ENCODE results near the gene KIAA1755. TPM values are rescaled to one million over a fixed set of nuclear protein-coding genes. Genes with fewer than 3 reads are reported as not detected.

The KIAA1755 gene
- total RNA-seq, 1 experiment from 2014 or later, result 0.17 TPM

- Mint-ChIP-seq H3K9me3 (peaks cover 5 to 6% of the 10 kb centered on the region in 2 experiments), H3K4me1 (peaks cover 4 to 10% of the 10 kb centered on the region in 2 experiments; a peak in 3 of 4 replicates), H3K4me3 (no peak overlapping the region), H3K36me3 (ENCODE audit: insufficient read depth in 1 of 3, low read depth in 3 of 3) (peaks cover 0 to 5% (median 4%) of the 10 kb centered on the region in 3 experiments; a peak in 1 of 7 replicates), H3K27ac (no peak overlapping the region; a peak in 1 of 7 replicates), H3K27me3 (ENCODE audit: low read depth) (peaks cover 11% of the 10 kb centered on the region)
- Histone ChIP-seq H2BK15ac (ENCODE audit: low read depth, low read length) (no peak overlapping the region), H3K18ac (ENCODE audit: insufficient read length, low read depth, low read length) (no peak overlapping the region), H3K4me1 (ENCODE audit: insufficient read depth, low read length) (no peaks in the 10 kb centered on the region), H3K14ac (ENCODE audit: insufficient read depth, low read length) (no peak overlapping the region), H2AK5ac (ENCODE audit: insufficient read length, low read length) (no peak overlapping the region), H3K56ac (ENCODE audit: insufficient read length, low read depth, low read length) (no peak overlapping the region), H3K9me3 (ENCODE audit: control insufficient read depth, low read depth, low read length) (no peaks in the 10 kb centered on the region), H4K8ac (replicated peaks; ENCODE audit: insufficient read length, low read depth, low read length) (no peak overlapping the region), H3K23me2 (ENCODE audit: insufficient read length, low read depth, low read length, poor library complexity, severe bottlenecking) (no peaks in the 10 kb centered on the region), H3K27ac (ENCODE audit: insufficient read length, low read depth, low read length) (no peak overlapping the region), H2BK5ac (ENCODE audit: insufficient read length, low read length) (no peak overlapping the region), H2AFZ (ENCODE audit: low read length) (no peak overlapping the region), H3K79me1 (ENCODE audit: insufficient read depth, low read depth, low read length, poor library complexity, severe bottlenecking) (no peaks in the 10 kb centered on the region), H3K23ac (ENCODE audit: insufficient read length, low read depth, low read length) (no peak overlapping the region), H3T11ph (ENCODE audit: low read length) (no peak overlapping the region), H2BK20ac (ENCODE audit: low read depth, low read length, poor library complexity, severe bottlenecking) (no peak overlapping the region), H3K4ac (ENCODE audit: low read depth, low read length) (no peak overlapping the region), H3K9ac (ENCODE audit: extremely low read depth, insufficient read length, low read length) (no peak overlapping the region), H3K4me2 (ENCODE audit: insufficient read depth, insufficient read length, low read length) (no peak overlapping the region), H4K20me1 (ENCODE audit: control insufficient read depth, insufficient read depth, insufficient read length) (no peaks in the 10 kb centered on the region), H2BK12ac (ENCODE audit: insufficient read length, low read depth, low read length) (no peak overlapping the region), H2BK120ac (ENCODE audit: low read depth, low read length, poor library complexity, severe bottlenecking) (no peak overlapping the region), H3K27me3 (ENCODE audit: insufficient read depth, low read length) (no peaks in the 10 kb centered on the region), H4K91ac (ENCODE audit: insufficient read length, low read depth, low read length) (no peak overlapping the region), H3K79me2 (ENCODE audit: insufficient read depth, low read length) (no peaks in the 10 kb centered on the region), H4K5ac (ENCODE audit: insufficient read length, low read depth, low read length) (no peak overlapping the region)
- WGBS (ENCODE audit: extremely low coverage, insufficient read length, low lambda C conversion rate), result no CpG with 5 or more reads among the region's 5 CpGs
- no peak for DNase-seq
- no peak for TF ChIP-seq CTCF (conservative IDR thresholded peaks at IDR 0.05)
These were observed 68.9 kb downstream of the KIAA1755 start for GRCh38 chr20:38191654-38192053.

Measured in H9 (cell line).